HEK293 (cell line): ENCODE measurements around the gene FBXL15.
A peak's percentile ranks its signal among the peaks of the same experiment; 100 is the strongest.

ENCODE experiments used
- BCL11B ChIP-seq: fragments of 450-650 bp; formaldehyde crosslinking; IDR thresholded peaks from 2 replicates; pipeline ENCODE4 v1.5.1; 2016; ENCODE audit warnings: low read depth, missing biosample characterization, missing genetic modification characterization
- GLI4 ChIP-seq: fragments of 450-650 bp; formaldehyde crosslinking; IDR thresholded peaks from 2 replicates; pipeline ENCODE4 v1.5.1; 2016; ENCODE audit warnings: missing biosample characterization, missing genetic modification characterization
- IKZF3 ChIP-seq: fragments of 450-650 bp; IDR thresholded peaks from 2 replicates; pipeline ENCODE4 v1.5.0; 2018; ENCODE audit warnings: missing biosample characterization, mild to moderate bottlenecking, missing genetic modification characterization, moderate library complexity
- SETDB1 ChIP-seq: IDR thresholded peaks from one replicate; pipeline ENCODE4 v1.6.1; 2017; ENCODE audit warnings: mild to moderate bottlenecking, low read length, moderate library complexity, mixed read lengths; ENCODE audit not compliant: insufficient read length
- WT1 ChIP-seq: fragments of 450-650 bp; formaldehyde crosslinking; IDR thresholded peaks from 2 replicates; pipeline ENCODE4 v1.5.1; 2016; ENCODE audit warnings: missing biosample characterization, missing genetic modification characterization
- ZBTB10 ChIP-seq: fragments of 450-650 bp; formaldehyde crosslinking; IDR thresholded peaks from 2 replicates; pipeline ENCODE4 v1.5.1; 2016; ENCODE audit warnings: missing biosample characterization, missing genetic modification characterization
- ZBTB20 ChIP-seq: fragments of 450-650 bp; formaldehyde crosslinking; IDR thresholded peaks from 2 replicates; pipeline ENCODE4 v1.5.1; 2016; ENCODE audit warnings: missing biosample characterization, missing genetic modification characterization
- ZBTB26 ChIP-seq: fragments of 450-650 bp; formaldehyde crosslinking; optimal IDR thresholded peaks from 2 replicates; pipeline ENCODE3; 2016; ENCODE audit warnings: missing biosample characterization, mild to moderate bottlenecking, missing genetic modification characterization
- ZBTB44 ChIP-seq: fragments of 450-650 bp; IDR thresholded peaks from 2 replicates; pipeline ENCODE4 v1.5.1; 2018; ENCODE audit warnings: missing biosample characterization, mild to moderate bottlenecking, missing genetic modification characterization
- ZFHX2 ChIP-seq: fragments of 450-650 bp; formaldehyde crosslinking; conservative IDR thresholded peaks from 2 replicates; pipeline ENCODE4 v1.5.1; 2016; ENCODE audit warnings: missing biosample characterization, missing genetic modification characterization
- ZFP69B ChIP-seq: fragments of 450-650 bp; formaldehyde crosslinking; IDR thresholded peaks from 2 replicates; pipeline ENCODE4 v1.5.1; 2016; ENCODE audit warnings: missing biosample characterization, missing genetic modification characterization
- ZNF121 ChIP-seq: fragments of 450-650 bp; formaldehyde crosslinking; IDR thresholded peaks from 2 replicates; pipeline ENCODE4 v1.5.1; 2016; ENCODE audit warnings: missing biosample characterization, missing genetic modification characterization
- ZNF148 ChIP-seq: fragments of 450-650 bp; formaldehyde crosslinking; IDR thresholded peaks from 2 replicates; pipeline ENCODE4 v1.5.0; 2017; ENCODE audit warnings: missing biosample characterization, missing genetic modification characterization, borderline replicate concordance
- ZNF16 ChIP-seq: fragments of 450-650 bp; formaldehyde crosslinking; IDR thresholded peaks from 2 replicates; pipeline ENCODE4 v1.5.1; 2016; ENCODE audit warnings: low read depth, missing biosample characterization, missing genetic modification characterization
- ZNF2 ChIP-seq: fragments of 450-650 bp; formaldehyde crosslinking; IDR thresholded peaks from 2 replicates; pipeline ENCODE4 v1.5.1; 2016; ENCODE audit warnings: missing biosample characterization, missing genetic modification characterization
- ZNF211 ChIP-seq: fragments of 450-650 bp; formaldehyde crosslinking; IDR thresholded peaks from 2 replicates; pipeline ENCODE4 v1.5.1; 2016; ENCODE audit warnings: low read depth, missing biosample characterization, missing genetic modification characterization
- ZNF248 ChIP-seq: fragments of 450-650 bp; formaldehyde crosslinking; IDR thresholded peaks from 2 replicates; pipeline ENCODE4 v1.5.1; 2017; ENCODE audit warnings: missing biosample characterization, missing genetic modification characterization
- ZNF266 ChIP-seq: fragments of 450-650 bp; formaldehyde crosslinking; IDR thresholded peaks from 2 replicates; pipeline ENCODE4 v1.5.1; 2016; ENCODE audit warnings: missing biosample characterization, missing genetic modification characterization, low read depth
- ZNF274 ChIP-seq, 2 experiments: fragments of 200-500 bp in 1 of 2; fragments of 450-650 bp in 1 of 2; sonication (Bioruptor generic) in 1 of 2; formaldehyde crosslinking in 1 of 2; IDR thresholded peaks; 2 replicates each; pipeline versions ENCODE4 v1.5.1 to v1.6.1; 2014 to 2016; ENCODE audit warnings: borderline replicate concordance in 1 of 2, inconsistent platforms in 1 of 2, low read length in 1 of 2, missing biosample characterization in 1 of 2, missing genetic modification characterization in 1 of 2
- ZNF302 ChIP-seq: fragments of 450-650 bp; formaldehyde crosslinking; IDR thresholded peaks from 2 replicates; pipeline ENCODE4 v1.5.1; 2016; ENCODE audit warnings: missing biosample characterization, missing genetic modification characterization, low read depth
- ZNF350 ChIP-seq: fragments of 450-650 bp; formaldehyde crosslinking; IDR thresholded peaks from 2 replicates; pipeline ENCODE4 v1.5.0; 2017; ENCODE audit warnings: missing biosample characterization, mild to moderate bottlenecking, missing genetic modification characterization
- ZNF394 ChIP-seq: fragments of 450-650 bp; formaldehyde crosslinking; IDR thresholded peaks from 2 replicates; pipeline ENCODE4 v1.5.1; 2016; ENCODE audit warnings: missing biosample characterization, missing genetic modification characterization, mild to moderate bottlenecking, moderate library complexity, borderline replicate concordance
- ZNF416 ChIP-seq: fragments of 450-650 bp; formaldehyde crosslinking; IDR thresholded peaks from 2 replicates; pipeline ENCODE4 v1.5.1; 2016; ENCODE audit warnings: missing biosample characterization, missing genetic modification characterization
- ZNF433 ChIP-seq: fragments of 450-650 bp; formaldehyde crosslinking; IDR thresholded peaks from 2 replicates; pipeline ENCODE4 v1.5.1; 2016; ENCODE audit warnings: missing biosample characterization, missing genetic modification characterization, low read depth
- ZNF449 ChIP-seq: fragments of 450-650 bp; formaldehyde crosslinking; IDR thresholded peaks from 2 replicates; pipeline ENCODE4 v1.5.1; 2017; ENCODE audit warnings: missing biosample characterization, mild to moderate bottlenecking, missing genetic modification characterization, moderate library complexity
- ZNF473 ChIP-seq: fragments of 450-650 bp; formaldehyde crosslinking; IDR thresholded peaks from 2 replicates; pipeline ENCODE4 v1.5.1; 2017; ENCODE audit warnings: missing biosample characterization, missing genetic modification characterization
- ZNF600 ChIP-seq: fragments of 450-650 bp; formaldehyde crosslinking; IDR thresholded peaks from 2 replicates; pipeline ENCODE4 v1.5.1; 2016; ENCODE audit warnings: missing biosample characterization, missing genetic modification characterization
- ZNF830 ChIP-seq: fragments of 450-650 bp; IDR thresholded peaks from 2 replicates; pipeline ENCODE4 v1.5.0; 2018; ENCODE audit warnings: missing biosample characterization, missing genetic modification characterization, low read depth, mild to moderate bottlenecking, moderate library complexity
- ZSCAN5A ChIP-seq: fragments of 450-650 bp; formaldehyde crosslinking; IDR thresholded peaks from 2 replicates; pipeline ENCODE4 v1.5.1; 2016; ENCODE audit warnings: missing biosample characterization, missing genetic modification characterization

FBXL15 gene

GRCh38 chr10:102452672-102453340, 32.2 kb downstream of the FBXL15 start (continued):
- TF ChIP-seq ZNF394 (tag by site-specific recombination): peak; percentile 80; the same call in 1 of the 2 replicates
- TF ChIP-seq SETDB1: no peak
- TF ChIP-seq IKZF3 (tag by site-specific recombination): peak; percentile 86
- no peak for TF ChIP-seq GLI4 (tag by site-specific recombination)
- peak; percentile 36; the same call in 1 of the 2 replicates for TF ChIP-seq ZNF449 (tag by site-specific recombination)
- TF ChIP-seq ZBTB10 (tag by site-specific recombination): peak; percentile 43; the same call in 1 of the 2 replicates
- TF ChIP-seq ZNF830 (tag by site-specific recombination): no peak
- no peak for TF ChIP-seq ZNF266 (tag by site-specific recombination)
- no peak for TF ChIP-seq WT1 (tag by site-specific recombination)
- no peak for TF ChIP-seq BCL11B (tag by site-specific recombination)
- TF ChIP-seq ZNF433 (tag by site-specific recombination): no peak
- no peak for TF ChIP-seq ZNF211 (tag by site-specific recombination)
- no peak for TF ChIP-seq ZNF16
- no peak for TF ChIP-seq ZNF473 (tag by site-specific recombination)
- no peak for TF ChIP-seq ZNF350 (tag by site-specific recombination)
- peak; percentile 83 for TF ChIP-seq ZFP69B
- TF ChIP-seq ZNF274 (IDR thresholded peaks at IDR 0.05; ENCODE audit: low read length): no peak
- TF ChIP-seq ZNF274 (tag by site-specific recombination; IDR thresholded peaks at IDR 0.05; ENCODE audit: borderline replicate concordance): no peak
- no peak for TF ChIP-seq ZNF148 (tag by site-specific recombination)
- TF ChIP-seq ZNF248 (tag by site-specific recombination): no peak
- peak; percentile 78 for TF ChIP-seq ZBTB20 (tag by site-specific recombination)
- no peak; the same call in 1 of the 2 replicates for TF ChIP-seq ZNF2 (tag by site-specific recombination)
- TF ChIP-seq ZNF302 (tag by site-specific recombination): no peak
- no peak for TF ChIP-seq ZNF416 (tag by site-specific recombination)
- TF ChIP-seq ZBTB44 (tag by site-specific recombination): no peak
- no peak for TF ChIP-seq ZNF121 (tag by site-specific recombination)
- no peak; the same call in 1 of the 2 replicates for TF ChIP-seq ZNF600 (tag by site-specific recombination)
- no peak for TF ChIP-seq ZBTB26 (tag by site-specific recombination)
- TF ChIP-seq ZFHX2 (tag by site-specific recombination): no peak
- no peak for TF ChIP-seq ZSCAN5A (tag by site-specific recombination)
